Activated CD4-positive, alpha-beta memory T cell treated with anti-CD3 and anti-CD28 coated beads, Interleukin-2, amount 10 ng/mL, durations not matched to agents 7 days and 5 days (primary cell): ENCODE results near the gene CD70. TPM values are rescaled to one million over a fixed set of nuclear protein-coding genes. Genes with fewer than 3 reads are reported as not detected.
"Not testable (repeated sequence)": the region's sequence is repeated elsewhere in the genome, so short reads cannot be mapped to it uniquely, and the experiment has no call there.

ENCODE experiments used
- CTCF ChIA-PET: fragments of 350-600 bp; sonication (Branson Sonifier 250); formaldehyde crosslinking; loops from one replicate; lab custom pipeline; 2021; ENCODE audit warnings: antibody characterized with exemption, inconsistent platforms; lab: Charles Lee
- POLR2A ChIA-PET: fragments of 350-600 bp; sonication (Branson Sonifier 250); formaldehyde crosslinking; loops from one replicate; lab custom pipeline; 2021; ENCODE audit warnings: antibody characterized with exemption; lab: Charles Lee
- DNase-seq: peaks from one replicate; pipeline ENCODE4 v3.0.0-alpha.2; 2020
- H3K27ac Mint-ChIP-seq: one replicate; pipeline ENCODE4 v1.8.0; 2021; ENCODE audit warnings: mild to moderate bottlenecking, mixed read lengths
- H3K27me3 Mint-ChIP-seq: one replicate; pipeline ENCODE4 v1.8.0; 2021; ENCODE audit warnings: mixed read lengths
- H3K36me3 Mint-ChIP-seq: one replicate; pipeline ENCODE4 v1.8.0; 2021; ENCODE audit warnings: low read depth, mixed read lengths
- H3K4me1 Mint-ChIP-seq: one replicate; pipeline ENCODE4 v1.8.0; 2021; ENCODE audit warnings: mixed read lengths
- H3K4me3 Mint-ChIP-seq: one replicate; pipeline ENCODE4 v1.8.0; 2021; ENCODE audit warnings: mild to moderate bottlenecking, mixed read lengths
- H3K9me3 Mint-ChIP-seq: one replicate; pipeline ENCODE4 v1.8.0; 2021; ENCODE audit warnings: mixed read lengths
- total RNA-seq, 2 experiments: library from RNA; stranded (reverse); gene quantifications; one replicate each; pipeline ENCODE4 v1.2.3, GENCODE V29; 2021

The CD70 gene
- 10 to 100 TPM; 64.1 to 64.4 TPM for total RNA-seq

GRCh38 chr19:6590827-6591319, at the start of gene CD70:
Gene CD70 (minus strand): TSS chr19:6591150. CDS start chr19:6591002, 148 bp downstream.
- H3K9me3 Mint-ChIP-seq, result no peaks in the 10 kb centered on the region
- H3K27me3 Mint-ChIP-seq, result peaks cover 28% of the 10 kb centered on the region
- H3K4me1 Mint-ChIP-seq, result peaks cover 71% of the 10 kb centered on the region
- H3K27ac Mint-ChIP-seq, result peak within 1 kb of the TSS; percentile 84
- ChIA-PET CTCF (no interaction called here), POLR2A (interaction anchor here (1.2 to 3.1 kb wide), 4 partner anchors 10 to 109 kb away, joined by 3 to 18 read pairs (median 4); partner anchors contain the start of gene DENND1C)
- peak; percentile 80 for DNase-seq
- peaks cover 42% of the 10 kb centered on the region for H3K36me3 Mint-ChIP-seq
- H3K4me3 Mint-ChIP-seq, result peak within 1 kb of the TSS; percentile 93

DNA sequence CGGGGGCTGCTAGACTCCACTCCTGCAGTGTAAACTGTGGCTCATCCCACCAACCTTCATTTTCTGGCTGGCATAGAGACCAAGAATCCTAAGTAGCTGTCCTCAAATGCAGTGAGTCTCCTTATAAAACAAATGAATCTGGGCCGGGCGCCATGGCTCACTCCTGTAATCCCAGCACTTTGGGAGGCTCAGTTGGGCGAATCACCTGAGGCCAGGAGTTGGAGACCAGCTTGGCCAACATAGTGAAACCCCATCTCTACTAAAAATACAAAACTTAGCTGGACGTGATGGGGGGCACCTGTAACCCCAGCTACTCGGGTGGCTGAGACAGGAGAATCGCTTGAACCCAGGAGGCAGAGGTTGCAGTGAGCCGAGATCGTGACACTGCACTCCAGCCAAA, 49.4 kb upstream of the CD70 start:
- not testable (repeated sequence) for H3K9me3 Mint-ChIP-seq, H3K4me3 Mint-ChIP-seq, DNase-seq, H3K36me3 Mint-ChIP-seq, H3K27me3 Mint-ChIP-seq
- ChIA-PET CTCF (interaction anchor here (1.2 to 2.0 kb wide), 3 partner anchors 12 to 97 kb away, joined by 4 to 6 read pairs (median 5); partner anchors contain the start of gene GPR108), POLR2A (interaction anchor here (1.8 to 6.3 kb wide), 5 partner anchors 13 to 97 kb away, joined by 7 to 63 read pairs (median 10); partner anchors contain the start of genes GPR108 and TNFSF14)
- peak overlapping the region; percentile 47 for H3K27ac Mint-ChIP-seq
- H3K4me1 Mint-ChIP-seq, result peaks cover 45% of the 10 kb centered on the region

DNA sequence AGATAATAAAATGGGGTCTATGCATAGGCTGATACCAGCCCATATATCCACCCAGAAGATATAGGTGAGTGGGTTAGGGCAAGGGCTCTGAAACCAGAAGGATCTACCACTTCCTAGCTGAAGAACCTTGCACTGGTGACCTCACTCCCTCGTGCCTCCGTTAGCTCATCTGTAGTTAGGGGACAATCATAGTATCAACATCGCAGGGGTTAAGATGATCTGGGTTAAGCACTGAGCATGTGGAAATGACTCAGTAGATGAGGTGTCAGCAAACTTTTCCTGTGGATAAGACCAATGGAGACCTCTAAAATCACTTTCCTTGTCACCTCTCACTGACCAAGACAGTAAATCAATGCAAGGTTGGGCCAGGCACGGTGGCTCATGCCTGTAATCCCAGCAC, 48.5 kb upstream of the CD70 start:
- ChIA-PET POLR2A (interaction anchor here (1.0 to 6.3 kb wide), 4 partner anchors 14 to 99 kb away, joined by 5 to 63 read pairs (median 6); no protein-coding TSS in a partner anchor), CTCF (interaction anchor here (1.2 to 1.8 kb wide), 3 partner anchors 15 to 123 kb away, joined by 4 to 5 read pairs (median 5); partner anchors contain the start of gene GPR108)
- Mint-ChIP-seq H3K27me3 (peaks cover 1% of the 10 kb centered on the region), H3K4me3 (no peak overlapping the region), H3K9me3 (no peaks in the 10 kb centered on the region), H3K36me3 (no peaks in the 10 kb centered on the region), H3K4me1 (peaks cover 46% of the 10 kb centered on the region), H3K27ac (peak overlapping the region; percentile 47)
- peak; percentile 68 for DNase-seq

- CTCF ChIA-PET, result interaction anchor here (0.8 to 3.3 kb wide), 7 partner anchors 8 to 230 kb away, joined by 3 to 29 read pairs (median 9); partner anchors contain the start of gene GPR108
- H3K27me3 Mint-ChIP-seq, H3K9me3 Mint-ChIP-seq, DNase-seq, H3K27ac Mint-ChIP-seq, H3K4me3 Mint-ChIP-seq, H3K36me3 Mint-ChIP-seq: not testable (repeated sequence)
- peaks cover 36% of the 10 kb centered on the region for H3K4me1 Mint-ChIP-seq
- POLR2A ChIA-PET, result interaction anchor here (1.0 kb wide), 1 partner anchor 116 kb away, joined by 3 read pairs; no protein-coding TSS in a partner anchor
Observed at GRCh38 chr19:6633456-6633813, 42.5 kb upstream of the CD70 start.

DNA sequence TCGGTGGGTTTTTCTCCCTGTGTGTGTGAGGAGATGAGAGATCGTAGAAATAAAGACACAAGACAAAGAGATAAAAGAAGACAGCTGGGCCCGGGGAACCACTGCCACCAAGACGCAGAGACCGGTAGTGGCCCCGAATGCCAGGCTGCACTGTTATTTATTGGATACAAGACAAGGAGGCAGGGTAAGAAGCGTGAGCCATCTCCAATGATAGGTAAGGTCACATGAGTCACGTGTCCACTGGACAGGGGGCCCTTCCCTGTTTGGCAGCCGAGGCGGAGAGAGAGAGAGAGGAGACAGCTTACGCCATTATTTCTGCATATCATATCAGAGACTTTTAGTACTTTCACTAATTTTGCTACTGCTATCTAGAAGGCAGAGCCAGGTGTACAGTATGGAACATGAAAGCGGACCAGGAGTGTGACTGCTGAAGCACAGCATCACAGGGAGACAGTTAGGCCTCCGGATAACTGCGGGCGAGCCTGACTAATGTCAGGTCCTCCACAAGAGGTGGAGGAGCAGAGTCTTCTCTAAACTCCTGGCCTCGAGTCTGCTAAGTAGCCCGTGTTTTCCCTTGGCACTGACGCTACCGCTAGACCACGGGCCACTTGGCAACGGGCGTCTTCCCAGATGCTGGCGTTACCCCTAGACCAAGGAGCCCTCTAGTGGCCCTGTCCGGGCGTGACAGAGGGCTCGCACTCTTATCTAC, 42.0 kb upstream of the CD70 start:
- ChIA-PET CTCF (interaction anchor here (0.8 to 3.3 kb wide), 8 partner anchors 9 to 231 kb away, joined by 3 to 29 read pairs (median 7); partner anchors contain the start of gene GPR108), POLR2A (interaction anchor here (0.8 to 1.0 kb wide), 2 partner anchors 17 to 116 kb away, joined by 3 read pairs; no protein-coding TSS in a partner anchor)
- DNase-seq, result peak; percentile 61
- H3K27me3 Mint-ChIP-seq, H3K4me3 Mint-ChIP-seq, H3K36me3 Mint-ChIP-seq, H3K9me3 Mint-ChIP-seq, H3K27ac Mint-ChIP-seq: not testable (repeated sequence)
- H3K4me1 Mint-ChIP-seq, result peaks cover 31% of the 10 kb centered on the region

DNA sequence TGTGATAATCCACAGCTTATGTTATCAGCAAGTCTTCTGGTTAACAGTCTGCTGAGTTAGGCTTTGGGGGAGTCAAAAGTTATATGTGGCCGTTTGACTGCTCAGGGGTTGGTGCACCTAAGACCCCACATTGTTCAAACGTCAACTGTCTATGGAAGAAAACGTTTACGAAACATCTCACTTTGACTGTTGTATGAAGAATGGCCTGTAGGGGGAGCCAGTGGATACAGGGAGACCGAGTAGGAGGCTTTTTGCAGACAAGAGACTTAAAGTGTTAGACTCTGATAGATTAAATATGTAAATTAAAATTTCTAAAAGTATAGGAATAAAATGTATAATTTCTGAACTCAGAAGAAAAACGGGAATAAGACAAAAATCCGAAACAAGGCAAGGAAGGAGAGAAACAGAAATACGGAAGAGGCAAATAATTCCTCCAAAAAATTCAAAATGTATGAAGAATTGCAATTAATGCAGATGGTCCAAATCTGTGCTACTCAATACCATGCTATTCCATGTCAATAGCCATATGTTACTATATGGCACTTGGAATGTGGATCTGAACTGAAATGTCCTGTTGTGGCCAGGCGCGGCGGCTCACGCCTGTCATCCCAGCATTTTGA, 41.2 kb upstream of the CD70 start:
- H3K4me3 Mint-ChIP-seq, result no peak overlapping the region
- peaks cover 31% of the 10 kb centered on the region for H3K4me1 Mint-ChIP-seq
- ChIA-PET CTCF (interaction anchor here (0.6 to 3.3 kb wide), 14 partner anchors 9 to 231 kb away, joined by 3 to 29 read pairs (median 4); partner anchors contain the start of gene GPR108), POLR2A (interaction anchor here (0.8 to 1.2 kb wide), 3 partner anchors 16 to 231 kb away, joined by 3 to 4 read pairs (median 3); no protein-coding TSS in a partner anchor)
- peak; percentile 81 for DNase-seq
- H3K27me3 Mint-ChIP-seq, result peaks cover 7% of the 10 kb centered on the region
- H3K9me3 Mint-ChIP-seq, result peaks cover 4% of the 10 kb centered on the region
- H3K27ac Mint-ChIP-seq, result no peak overlapping the region
- H3K36me3 Mint-ChIP-seq, result peaks cover 3% of the 10 kb centered on the region

DNA sequence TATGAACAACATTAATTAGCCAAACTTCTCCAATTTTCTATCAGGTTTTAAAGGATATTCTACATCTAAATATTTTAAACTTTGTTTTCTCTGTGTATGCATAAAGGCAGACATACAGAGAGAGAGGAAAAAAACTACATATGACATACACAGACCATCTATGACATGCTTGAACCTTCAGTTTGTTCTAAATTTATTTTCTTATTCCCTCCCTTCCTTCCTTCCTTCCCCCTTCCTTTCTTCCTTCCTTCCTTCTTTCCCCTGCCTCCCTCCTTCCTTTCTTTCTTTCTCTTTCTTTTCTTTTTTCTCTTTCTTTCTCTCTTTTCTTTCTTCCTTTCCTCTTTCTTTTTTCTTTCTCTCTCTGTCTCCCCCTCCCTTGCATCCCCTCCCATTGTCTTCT, 35.8 kb upstream of the CD70 start:
- peaks cover 9% of the 10 kb centered on the region for H3K9me3 Mint-ChIP-seq
- ChIA-PET POLR2A (no interaction called here), CTCF (no interaction called here)
- H3K27me3 Mint-ChIP-seq, result peaks cover 14% of the 10 kb centered on the region
- no peak overlapping the region for H3K4me3 Mint-ChIP-seq
- H3K4me1 Mint-ChIP-seq, result peaks cover 11% of the 10 kb centered on the region
- peaks cover 7% of the 10 kb centered on the region for H3K36me3 Mint-ChIP-seq
- no peak overlapping the region for H3K27ac Mint-ChIP-seq
- DNase-seq, result no peak

DNA sequence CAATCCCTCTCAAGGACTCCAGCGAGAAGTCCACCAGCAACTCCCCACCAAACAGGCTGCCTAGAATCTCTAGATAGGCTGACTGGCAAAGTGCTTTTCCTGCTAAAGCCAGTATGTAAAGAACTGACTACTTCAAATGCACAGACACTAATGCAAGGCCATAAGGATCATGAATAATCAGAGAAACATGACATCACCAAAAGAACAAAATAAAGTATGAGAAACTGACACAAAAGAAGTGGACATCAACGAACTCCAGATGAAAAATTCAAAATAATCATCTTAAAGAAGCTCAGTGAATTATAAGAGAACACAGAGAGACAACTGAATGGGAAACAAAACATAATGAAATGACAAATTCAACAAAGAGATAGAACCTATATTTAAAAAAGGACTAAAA, 26.4 kb upstream of the CD70 start:
- peaks cover 19% of the 10 kb centered on the region for H3K36me3 Mint-ChIP-seq
- POLR2A ChIA-PET, result no interaction called here

GRCh38 chr19:6616011-6616410, 25.1 kb upstream of the CD70 start:
- no peak for DNase-seq
- H3K4me3 Mint-ChIP-seq, result no peak overlapping the region

More for the DNA sequence above, 26.4 kb upstream of the CD70 start:
- peaks cover 16% of the 10 kb centered on the region for H3K9me3 Mint-ChIP-seq
- H3K4me3 Mint-ChIP-seq, result no peak overlapping the region
- peaks cover 28% of the 10 kb centered on the region for H3K4me1 Mint-ChIP-seq
- DNase-seq, result no peak
- H3K27me3 Mint-ChIP-seq, result peaks cover 20% of the 10 kb centered on the region
- H3K27ac Mint-ChIP-seq, result no peak overlapping the region
- CTCF ChIA-PET, result interaction anchor here (0.8 kb wide), 1 partner anchor 119 kb away, joined by 3 read pairs; no protein-coding TSS in a partner anchor

GRCh38 chr19:6613711-6614110, 22.8 kb upstream of the CD70 start:
- Mint-ChIP-seq H3K9me3 (peaks cover 10% of the 10 kb centered on the region), H3K4me1 (peaks cover 38% of the 10 kb centered on the region), H3K27me3 (peaks cover 14% of the 10 kb centered on the region), H3K36me3 (peaks cover 11% of the 10 kb centered on the region), H3K4me3 (no peak overlapping the region), H3K27ac (peak overlapping the region; percentile 40)
- ChIA-PET POLR2A (interaction anchor here (1.2 kb wide), 1 partner anchor 20 kb away, joined by 4 read pairs; no protein-coding TSS in a partner anchor), CTCF (interaction anchor here (0.7 kb wide), 1 partner anchor 44 kb away, joined by 4 read pairs; no protein-coding TSS in a partner anchor)
- peak; percentile 47 for DNase-seq

More at GRCh38 chr19:6616011-6616410, 25.1 kb upstream of the CD70 start:
- ChIA-PET POLR2A (interaction anchor here (0.6 kb wide), 1 partner anchor 17 kb away, joined by 3 read pairs; no protein-coding TSS in a partner anchor), CTCF (interaction anchor here (1.1 to 1.4 kb wide), 2 partner anchors 15 to 127 kb away, joined by 3 read pairs; no protein-coding TSS in a partner anchor)
- Mint-ChIP-seq H3K36me3 (peaks cover 19% of the 10 kb centered on the region), H3K27ac (peak overlapping the region; percentile 47), H3K9me3 (peaks cover 16% of the 10 kb centered on the region), H3K27me3 (peaks cover 22% of the 10 kb centered on the region), H3K4me1 (peaks cover 31% of the 10 kb centered on the region)

DNA sequence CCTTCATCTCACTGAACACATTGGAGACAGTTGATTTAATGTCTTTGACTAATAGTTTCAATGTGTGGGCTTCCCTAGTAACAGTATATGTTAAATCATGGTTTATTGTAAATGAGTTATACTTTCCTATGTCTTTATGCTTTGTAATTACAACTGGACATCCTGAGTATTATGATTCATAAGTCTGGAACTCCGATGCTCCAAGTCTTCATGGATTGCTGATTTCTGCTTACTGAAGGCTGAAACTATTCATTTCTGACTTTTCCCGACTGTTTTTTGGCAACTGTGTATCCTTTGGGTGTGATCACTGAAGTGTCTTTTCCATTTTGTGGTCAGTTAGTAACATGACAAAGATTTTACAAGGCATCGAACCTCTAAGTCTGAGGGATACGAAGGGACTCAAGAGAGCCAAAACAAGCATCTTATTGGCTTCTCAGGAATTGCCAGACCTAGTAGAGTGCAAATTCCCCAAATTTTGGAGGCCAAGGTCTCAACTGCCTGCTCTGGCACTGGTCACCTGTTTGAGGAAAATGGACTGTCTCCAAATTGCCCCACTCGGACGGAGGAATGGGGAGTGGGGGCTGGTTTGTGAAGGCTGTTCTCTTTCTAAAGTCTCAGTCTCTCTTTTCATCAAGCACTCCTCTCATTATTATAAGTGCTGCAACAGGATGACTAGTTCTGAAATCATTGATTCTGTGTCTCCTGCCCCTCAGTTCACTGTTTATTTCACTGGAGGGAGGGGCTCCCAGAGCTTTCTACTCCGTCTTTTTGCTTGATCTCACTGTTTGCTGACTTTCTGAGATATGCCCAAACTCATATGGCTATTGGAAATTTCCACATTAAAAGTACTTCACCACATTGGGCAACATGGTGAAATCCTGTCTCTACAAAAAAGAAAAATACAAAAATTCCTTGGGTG, 20.2 kb upstream of the CD70 start:
- Mint-ChIP-seq H3K36me3 (no peaks in the 10 kb centered on the region), H3K27ac (no peak overlapping the region), H3K4me1 (peaks cover 32% of the 10 kb centered on the region), H3K4me3 (no peak overlapping the region), H3K27me3 (peaks cover 16% of the 10 kb centered on the region), H3K9me3 (no peaks in the 10 kb centered on the region)
- ChIA-PET POLR2A (no interaction called here), CTCF (interaction anchor here (0.8 kb wide), 1 partner anchor 250 kb away, joined by 5 read pairs; no protein-coding TSS in a partner anchor)
- no peak for DNase-seq
